ENCODE measurements around the gene TARS2.

TARS2 gene, protein sequence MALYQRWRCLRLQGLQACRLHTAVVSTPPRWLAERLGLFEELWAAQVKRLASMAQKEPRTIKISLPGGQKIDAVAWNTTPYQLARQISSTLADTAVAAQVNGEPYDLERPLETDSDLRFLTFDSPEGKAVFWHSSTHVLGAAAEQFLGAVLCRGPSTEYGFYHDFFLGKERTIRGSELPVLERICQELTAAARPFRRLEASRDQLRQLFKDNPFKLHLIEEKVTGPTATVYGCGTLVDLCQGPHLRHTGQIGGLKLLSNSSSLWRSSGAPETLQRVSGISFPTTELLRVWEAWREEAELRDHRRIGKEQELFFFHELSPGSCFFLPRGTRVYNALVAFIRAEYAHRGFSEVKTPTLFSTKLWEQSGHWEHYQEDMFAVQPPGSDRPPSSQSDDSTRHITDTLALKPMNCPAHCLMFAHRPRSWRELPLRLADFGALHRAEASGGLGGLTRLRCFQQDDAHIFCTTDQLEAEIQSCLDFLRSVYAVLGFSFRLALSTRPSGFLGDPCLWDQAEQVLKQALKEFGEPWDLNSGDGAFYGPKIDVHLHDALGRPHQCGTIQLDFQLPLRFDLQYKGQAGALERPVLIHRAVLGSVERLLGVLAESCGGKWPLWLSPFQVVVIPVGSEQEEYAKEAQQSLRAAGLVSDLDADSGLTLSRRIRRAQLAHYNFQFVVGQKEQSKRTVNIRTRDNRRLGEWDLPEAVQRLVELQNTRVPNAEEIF

GRCh38 chr1:150486966-150487762 lies at the start of gene TARS2:
TARS2 (plus strand) TSS chr1:150487419; CDS start chr1:150487451, 32 bp downstream.
- DNase-seq (ENCODE audit: low read depth), result peak; percentile 99

DNA sequence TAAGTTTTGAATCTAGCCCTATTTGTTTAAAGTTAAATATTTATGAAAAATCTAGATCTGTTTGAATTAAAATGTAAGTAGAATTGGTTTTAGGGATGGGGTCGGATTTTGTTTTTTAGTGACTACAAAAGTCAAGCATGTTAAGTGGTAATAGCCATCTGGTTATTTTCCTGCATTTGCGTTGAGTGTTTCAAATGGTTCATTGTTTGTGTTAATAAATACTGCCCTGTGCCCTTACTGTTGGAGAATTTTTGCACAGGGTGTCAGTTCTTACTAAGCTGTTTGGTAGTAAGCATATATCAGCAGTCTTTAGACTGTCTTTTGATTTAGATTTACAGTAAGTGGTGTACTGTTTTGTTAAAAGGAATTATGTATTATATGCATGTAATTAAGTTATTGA lies 46.1 kb upstream of the TARS2 start:
- no peak for DNase-seq (ENCODE audit: low read depth)

DNA sequence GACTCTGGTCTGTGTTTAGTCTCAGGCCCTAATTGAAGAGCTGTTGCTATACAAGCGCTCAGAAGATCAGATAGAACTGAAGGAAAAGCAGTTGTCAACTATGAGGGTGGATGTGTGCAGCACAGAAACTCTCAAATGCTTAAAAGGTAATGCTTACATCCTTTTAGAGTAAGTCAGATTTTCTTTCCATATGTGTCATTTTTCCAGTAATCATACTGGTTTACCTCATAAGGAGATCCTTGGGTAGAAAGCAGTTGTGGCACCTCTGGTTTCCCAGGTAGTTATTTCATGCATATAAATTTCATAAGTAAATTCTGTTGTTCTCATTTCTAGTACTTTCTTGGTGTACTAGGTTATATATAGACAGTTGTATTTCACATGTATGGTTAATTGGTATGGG lies 43.0 kb upstream of the TARS2 start:
- no peak for DNase-seq (ENCODE audit: low read depth)

- DNase-seq (ENCODE audit: low read depth), result no peak
Measured at GRCh38 chr1:150456146-150456647, 31.0 kb upstream of the TARS2 start.

DNA sequence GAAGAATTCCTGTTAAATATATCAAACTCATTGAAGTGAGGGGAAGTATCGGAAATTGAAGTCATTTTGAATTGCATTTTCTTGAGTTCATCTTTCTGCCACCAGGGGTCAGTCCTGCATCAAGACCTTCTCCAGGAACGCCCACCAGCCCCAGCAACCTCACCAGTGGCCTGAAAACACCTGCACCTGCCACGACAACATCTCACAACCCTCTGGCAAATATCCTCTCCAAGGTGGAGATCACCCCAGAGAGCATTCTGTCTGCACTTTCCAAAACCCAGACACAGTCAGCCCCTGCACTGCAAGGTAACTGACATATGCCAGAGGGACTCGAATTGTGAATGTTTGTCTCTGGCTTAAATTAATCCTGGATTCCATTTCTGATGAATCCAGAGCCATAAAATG lies 22.8 kb upstream of the TARS2 start:
- peak; percentile 62 for DNase-seq (ENCODE audit: low read depth)

DNA sequence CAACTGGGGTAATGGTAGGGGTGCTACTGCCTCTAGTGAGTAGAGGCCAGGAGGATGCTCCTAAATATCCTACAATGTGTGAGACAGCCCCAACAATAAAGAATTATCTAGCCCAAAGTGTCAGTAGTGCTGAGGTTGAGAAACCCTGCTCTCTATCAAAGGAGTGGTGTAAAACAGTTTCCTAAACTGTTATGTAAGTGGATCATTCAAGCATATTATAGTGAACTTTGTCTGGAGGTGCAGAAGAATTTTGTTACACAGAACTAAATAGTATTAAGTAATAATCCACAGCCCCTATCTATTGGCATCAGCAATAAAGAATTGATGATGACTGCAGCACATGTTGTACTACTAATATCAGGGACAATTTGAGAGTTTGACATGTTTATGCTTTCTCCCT lies 20.3 kb upstream of the TARS2 start:
- no peak for DNase-seq (ENCODE audit: low read depth)

DNA sequence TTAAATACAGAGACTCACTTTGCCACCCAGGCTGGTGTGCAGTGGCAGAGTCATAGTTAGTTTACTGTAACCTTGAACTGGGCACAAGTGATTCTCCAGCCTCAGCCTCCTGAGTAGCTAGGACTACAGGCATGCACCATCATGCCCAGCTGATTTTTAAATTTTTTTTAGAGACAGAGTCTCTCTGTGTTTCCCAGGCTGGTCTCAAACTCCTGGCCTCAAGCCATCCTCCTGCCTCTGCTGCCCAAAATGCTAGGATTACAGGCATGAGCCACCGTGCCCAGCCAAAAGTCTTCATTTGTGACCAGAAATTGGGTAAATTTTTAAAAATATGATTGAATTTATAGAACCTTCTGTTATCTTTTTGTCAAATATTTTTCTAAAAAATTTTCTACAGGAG lies 17.9 kb upstream of the TARS2 start:
- no peak for DNase-seq (ENCODE audit: low read depth)

DNA sequence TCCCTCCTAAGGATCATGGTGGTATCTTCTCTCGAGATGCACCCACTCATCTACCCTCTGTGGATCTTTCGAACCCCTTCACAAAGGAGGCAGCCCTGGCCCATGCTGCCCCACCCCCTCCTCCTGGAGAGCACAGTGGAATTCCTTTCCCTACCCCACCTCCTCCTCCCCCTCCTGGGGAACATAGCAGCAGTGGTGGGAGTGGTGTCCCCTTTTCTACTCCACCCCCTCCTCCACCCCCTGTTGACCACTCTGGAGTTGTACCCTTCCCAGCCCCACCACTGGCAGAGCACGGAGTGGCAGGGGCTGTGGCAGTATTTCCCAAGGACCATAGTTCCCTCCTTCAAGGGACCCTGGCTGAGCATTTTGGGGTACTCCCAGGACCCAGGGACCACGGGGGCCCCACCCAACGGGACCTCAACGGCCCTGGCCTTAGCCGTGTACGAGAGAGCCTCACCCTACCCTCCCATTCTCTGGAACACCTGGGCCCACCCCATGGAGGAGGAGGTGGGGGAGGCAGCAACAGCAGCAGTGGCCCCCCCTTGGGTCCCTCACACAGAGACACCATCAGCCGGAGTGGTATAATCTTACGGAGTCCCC lies 14.5 kb upstream of the TARS2 start:
- no peak for DNase-seq (ENCODE audit: low read depth)

- DNase-seq (ENCODE audit: low read depth), result no peak
Measured at GRCh38 chr1:150473659-150474058, 13.6 kb upstream of the TARS2 start.

- DNase-seq (ENCODE audit: low read depth), result no peak
Measured at GRCh38 chr1:150474869-150475268, 12.3 kb upstream of the TARS2 start.

DNA sequence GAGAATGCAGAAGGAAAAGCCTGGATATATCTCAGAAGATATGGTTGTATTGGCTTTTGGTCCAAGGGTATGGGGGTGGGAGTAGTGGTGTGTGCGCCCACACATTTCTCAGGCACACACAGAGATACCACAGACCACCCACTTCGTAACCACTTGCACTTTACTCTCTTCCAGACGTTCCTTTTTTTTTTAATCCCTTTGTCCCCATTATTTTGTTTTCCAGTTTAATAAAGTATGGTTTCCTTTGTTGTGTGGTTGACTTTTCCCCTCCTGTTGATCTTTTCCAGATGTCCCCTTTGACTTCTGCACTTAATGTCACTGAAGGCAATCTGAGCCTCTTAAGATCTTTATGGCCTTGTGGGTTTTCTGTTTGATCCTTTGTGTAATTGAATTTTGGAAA lies 10.5 kb upstream of the TARS2 start:
- peak; percentile 8 for DNase-seq (ENCODE audit: low read depth)

- DNase-seq (ENCODE audit: low read depth), result peak; percentile 6
Measured at GRCh38 chr1:150477320-150477719, 9.9 kb upstream of the TARS2 start.

DNA sequence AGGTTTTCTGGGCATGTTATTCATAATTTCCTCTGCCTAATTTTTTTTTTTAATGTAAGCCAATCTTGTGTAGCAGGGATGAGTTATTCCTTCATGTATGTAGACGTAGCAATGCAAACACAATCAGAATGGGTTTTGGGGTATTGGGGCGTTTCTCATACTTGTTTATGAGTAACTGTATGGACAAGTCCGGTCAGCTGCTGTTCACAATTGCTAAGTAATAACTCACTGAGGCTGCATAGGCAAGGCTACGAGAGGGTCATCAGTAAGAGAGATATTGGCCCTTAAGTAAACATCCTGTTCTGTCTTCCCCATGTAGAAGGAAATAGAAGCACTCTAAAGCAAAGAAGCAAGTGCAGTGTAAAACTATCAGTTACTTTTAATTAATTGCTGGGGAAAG lies 9.5 kb upstream of the TARS2 start:
- DNase-seq (ENCODE audit: low read depth), result peak; percentile 70

- no peak for DNase-seq (ENCODE audit: low read depth)
Measured at GRCh38 chr1:150479370-150479769, 7.8 kb upstream of the TARS2 start.

DNA sequence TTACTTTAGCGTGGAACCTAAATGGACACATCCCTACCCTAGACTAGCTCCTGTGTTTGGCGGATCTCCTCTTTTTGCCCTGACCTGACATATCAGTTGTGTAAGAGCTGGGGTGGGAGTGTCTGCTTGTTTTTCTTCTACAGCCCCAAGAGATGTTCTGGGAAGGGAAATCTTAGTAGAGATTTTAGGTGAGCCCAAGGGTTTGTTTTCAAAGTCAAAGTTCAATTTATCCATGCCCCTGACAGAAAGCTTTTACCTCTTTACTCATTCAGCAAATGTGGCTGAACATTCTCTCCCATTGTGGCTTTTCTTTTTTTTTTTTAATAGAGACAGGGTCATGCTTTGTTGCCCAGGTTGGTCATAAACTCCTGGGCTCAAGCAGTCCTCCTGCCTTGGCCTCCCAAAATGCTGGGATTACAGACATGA lies 7.3 kb upstream of the TARS2 start:
- no peak for DNase-seq (ENCODE audit: low read depth)

- peak; percentile 67 for DNase-seq (ENCODE audit: low read depth)
Measured at GRCh38 chr1:150484431-150484830, 2.8 kb upstream of the TARS2 start.

GRCh38 chr1:150484861-150485260 lies 2.4 kb upstream of the TARS2 start:
- peak; percentile 65 for DNase-seq (ENCODE audit: low read depth)

- no peak for DNase-seq (ENCODE audit: low read depth)
Measured at GRCh38 chr1:150487763-150488115, 520 bp downstream of the TARS2 start.

GRCh38 chr1:150493175-150493574 lies 6.0 kb downstream of the TARS2 start:
- no peak for DNase-seq (ENCODE audit: low read depth)

GRCh38 chr1:150498342-150498741 lies 11.1 kb downstream of the TARS2 start:
- DNase-seq (ENCODE audit: low read depth), result no peak

DNA sequence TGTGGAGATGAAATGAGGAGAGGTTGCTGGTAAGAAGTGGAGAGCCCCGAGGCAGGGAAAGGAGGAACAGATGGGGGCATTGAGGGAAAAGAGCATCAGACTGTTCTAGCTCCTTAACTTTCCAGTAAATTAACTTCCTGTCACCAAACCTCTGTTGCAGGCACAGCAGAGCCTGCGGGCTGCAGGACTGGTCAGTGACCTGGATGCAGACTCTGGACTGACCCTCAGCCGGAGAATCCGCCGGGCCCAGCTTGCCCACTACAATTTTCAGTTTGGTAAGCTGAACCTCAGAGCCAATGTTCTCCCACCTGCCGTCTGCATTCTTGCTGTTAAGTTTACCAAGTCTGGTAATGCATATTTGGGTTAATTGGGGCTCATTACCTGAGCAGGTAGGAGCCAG lies 18.2 kb downstream of the TARS2 start:
- no peak for DNase-seq (ENCODE audit: low read depth)

All from EH (cell line).